ENCODE data around the gene OLIG2. TPM values are rescaled to one million over a fixed set of nuclear protein-coding genes. Genes with fewer than 3 reads are reported as not detected.

OLIG2 gene
- not detected for total RNA-seq
- not detected for polyA plus RNA-seq
- 0 reads per million in 6 experiments for total RNA-seq

GRCh38 chr21:33025489-33026442, at the start of gene OLIG2:
OLIG2 (plus strand) TSS chr21:33025935; CDS start chr21:33026863, 928 bp downstream.
- Mint-ChIP-seq H3K4me3 (peak within 1 kb of the TSS; percentile 14 to 79 (median 66)), H3K36me3 (peaks cover 0 to 3% (median 0%) of the 10 kb centered on the region in 3 donors), H3K9me3 (peaks cover 0 to 2% (median 0%) of the 10 kb centered on the region in 9 donors), H3K4me1 (peaks cover 27 to 61% (median 56%) of the 10 kb centered on the region in 4 donors), H3K27me3 (peaks cover 38 to 93% (median 74%) of the 10 kb centered on the region in 5 donors), H3K27ac (peak within 1 kb of the TSS in 1 of 10 donors; percentile 24)
- ATAC-seq: no peak
- DNase-seq: no peak
- POLR2A ChIA-PET: interaction anchor here (1.4 kb wide), 1 partner anchor 10 kb away, joined by 6 read pairs; no protein-coding TSS in a partner anchor

GRCh38 chr21:32976791-32977190, 48.9 kb upstream of the OLIG2 start:
- ATAC-seq (no peak), DNase-seq (no peak)
- POLR2A ChIA-PET: no interaction called here
- Mint-ChIP-seq H3K27me3 (peaks cover 14 to 45% (median 20%) of the 10 kb centered on the region in 5 donors), H3K27ac (no peak overlapping the region), H3K4me1 (peaks cover 0 to 4% (median 0%) of the 10 kb centered on the region in 4 donors), H3K36me3 (no peaks in the 10 kb centered on the region), H3K4me3 (no peak overlapping the region), H3K9me3 (no peaks in the 10 kb centered on the region)

GRCh38 chr21:32977216-32977615, 48.5 kb upstream of the OLIG2 start:
- H3K4me1 Mint-ChIP-seq: peaks cover 0 to 4% (median 0%) of the 10 kb centered on the region in 4 donors
- DNase-seq: no peak
- POLR2A ChIA-PET: no interaction called here
- H3K4me3 Mint-ChIP-seq: no peak overlapping the region
- no peaks in the 10 kb centered on the region for H3K36me3 Mint-ChIP-seq
- H3K27ac Mint-ChIP-seq: no peak overlapping the region
- peaks cover 14 to 45% (median 20%) of the 10 kb centered on the region in 5 donors for H3K27me3 Mint-ChIP-seq
- H3K9me3 Mint-ChIP-seq: no peaks in the 10 kb centered on the region
- no peak for ATAC-seq

GRCh38 chr21:32978331-32979270, 47.1 kb upstream of the OLIG2 start:
- peaks cover 14 to 48% (median 26%) of the 10 kb centered on the region in 5 donors for H3K27me3 Mint-ChIP-seq
- H3K36me3 Mint-ChIP-seq: no peaks in the 10 kb centered on the region
- ATAC-seq (no peak), DNase-seq (no peak)
- H3K9me3 Mint-ChIP-seq: no peaks in the 10 kb centered on the region
- no peak overlapping the region for H3K27ac Mint-ChIP-seq
- POLR2A ChIA-PET: no interaction called here
- H3K4me1 Mint-ChIP-seq: peaks cover 0 to 4% (median 0%) of the 10 kb centered on the region in 4 donors
- no peak overlapping the region for H3K4me3 Mint-ChIP-seq

- no peak for DNase-seq
- peak overlapping the region in 2 of 10 donors; percentile 37 to 94 for H3K27ac Mint-ChIP-seq
Observed at GRCh38 chr21:32979598-32980268, 46.0 kb upstream of the OLIG2 start.

GRCh38 chr21:32981096-32981495, 44.6 kb upstream of the OLIG2 start:
- DNase-seq (no peak), ATAC-seq (no peak)
- Mint-ChIP-seq H3K27me3 (peaks cover 13 to 44% (median 25%) of the 10 kb centered on the region in 5 donors), H3K4me1 (peaks cover 0 to 4% (median 0%) of the 10 kb centered on the region in 4 donors), H3K27ac (no peak overlapping the region), H3K9me3 (no peaks in the 10 kb centered on the region), H3K4me3 (no peak overlapping the region), H3K36me3 (no peaks in the 10 kb centered on the region)
- POLR2A ChIA-PET: no interaction called here

More at GRCh38 chr21:32979598-32980268, 46.0 kb upstream of the OLIG2 start:
- POLR2A ChIA-PET: no interaction called here
- Mint-ChIP-seq H3K36me3 (no peaks in the 10 kb centered on the region), H3K4me3 (no peak overlapping the region), H3K27me3 (peaks cover 15 to 47% (median 28%) of the 10 kb centered on the region in 5 donors), H3K4me1 (peaks cover 0 to 4% (median 0%) of the 10 kb centered on the region in 4 donors), H3K9me3 (no peaks in the 10 kb centered on the region)
- ATAC-seq: no peak

GRCh38 chr21:32990666-32991065, 35.1 kb upstream of the OLIG2 start:
- no peak overlapping the region for H3K27ac Mint-ChIP-seq
- ATAC-seq (no peak), DNase-seq (no peak)
- H3K36me3 Mint-ChIP-seq: peaks cover 0 to 10% (median 0%) of the 10 kb centered on the region in 3 donors
- no peaks in the 10 kb centered on the region for H3K4me1 Mint-ChIP-seq
- H3K4me3 Mint-ChIP-seq: no peak overlapping the region
- H3K9me3 Mint-ChIP-seq: peaks cover 0 to 10% (median 0%) of the 10 kb centered on the region in 9 donors
- POLR2A ChIA-PET: interaction anchor here (0.6 to 0.7 kb wide), 2 partner anchors 135 to 422 kb away, joined by 3 read pairs; no protein-coding TSS in a partner anchor
- H3K27me3 Mint-ChIP-seq: peaks cover 7 to 41% (median 16%) of the 10 kb centered on the region in 5 donors

GRCh38 chr21:32991361-32991760, 34.4 kb upstream of the OLIG2 start:
- H3K4me3 Mint-ChIP-seq: no peak overlapping the region
- ATAC-seq (no peak), DNase-seq (no peak)
- POLR2A ChIA-PET: interaction anchor here (0.6 kb wide), 1 partner anchor 135 kb away, joined by 3 read pairs; no protein-coding TSS in a partner anchor
- no peaks in the 10 kb centered on the region for H3K4me1 Mint-ChIP-seq
- peaks cover 0 to 10% (median 0%) of the 10 kb centered on the region in 3 donors for H3K36me3 Mint-ChIP-seq
- peak overlapping the region in 1 of 10 donors; percentile 39 for H3K27ac Mint-ChIP-seq
- H3K9me3 Mint-ChIP-seq: peaks cover 0 to 10% (median 0%) of the 10 kb centered on the region in 9 donors
- peaks cover 7 to 41% (median 16%) of the 10 kb centered on the region in 5 donors for H3K27me3 Mint-ChIP-seq

GRCh38 chr21:32993894-32994293, 31.8 kb upstream of the OLIG2 start:
- Mint-ChIP-seq H3K4me1 (no peaks in the 10 kb centered on the region), H3K36me3 (peaks cover 0 to 3% (median 0%) of the 10 kb centered on the region in 3 donors), H3K4me3 (no peak overlapping the region), H3K9me3 (peaks cover 0 to 10% (median 0%) of the 10 kb centered on the region in 9 donors), H3K27me3 (peaks cover 7 to 43% (median 19%) of the 10 kb centered on the region in 5 donors), H3K27ac (peak overlapping the region in 1 of 10 donors; percentile 22)
- POLR2A ChIA-PET: interaction anchor here (1.1 kb wide), 1 partner anchor 203 kb away, joined by 3 read pairs; no protein-coding TSS in a partner anchor
- DNase-seq (no peak), ATAC-seq (no peak)

GRCh38 chr21:32994305-32994704, 31.4 kb upstream of the OLIG2 start:
- H3K27ac Mint-ChIP-seq: peak overlapping the region in 1 of 10 donors; percentile 22
- H3K27me3 Mint-ChIP-seq: peaks cover 6 to 42% (median 16%) of the 10 kb centered on the region in 5 donors
- no peaks in the 10 kb centered on the region for H3K4me1 Mint-ChIP-seq
- no peak for ATAC-seq
- peaks cover 0 to 3% (median 0%) of the 10 kb centered on the region in 3 donors for H3K36me3 Mint-ChIP-seq
- POLR2A ChIA-PET: interaction anchor here (1.1 kb wide), 1 partner anchor 202 kb away, joined by 3 read pairs; no protein-coding TSS in a partner anchor
- H3K4me3 Mint-ChIP-seq: no peak overlapping the region
- no peak for DNase-seq
- peaks cover 0 to 11% (median 0%) of the 10 kb centered on the region in 9 donors for H3K9me3 Mint-ChIP-seq

GRCh38 chr21:33007747-33008146, 18.0 kb upstream of the OLIG2 start:
- peaks cover 0 to 8% (median 0%) of the 10 kb centered on the region in 3 donors for H3K36me3 Mint-ChIP-seq
- POLR2A ChIA-PET: no interaction called here
- peaks cover 0 to 2% (median 0%) of the 10 kb centered on the region in 4 donors for H3K4me1 Mint-ChIP-seq
- no peaks in the 10 kb centered on the region for H3K9me3 Mint-ChIP-seq
- H3K27ac Mint-ChIP-seq: no peak overlapping the region
- peaks cover 2 to 33% (median 18%) of the 10 kb centered on the region in 5 donors for H3K27me3 Mint-ChIP-seq
- DNase-seq (no peak), ATAC-seq (no peak)
- no peak overlapping the region for H3K4me3 Mint-ChIP-seq
